ENCODE results near the gene ZBTB20. TPM values are rescaled to one million over a fixed set of nuclear protein-coding genes. Genes with fewer than 3 reads are reported as not detected.
"Not testable (repeated sequence)": the region's sequence is repeated elsewhere in the genome, so short reads cannot be mapped to it uniquely, and the experiment has no call there.

The ZBTB20 gene
- 1 to 10 TPM; 8.1 TPM for total RNA-seq

- H3K4me3 Mint-ChIP-seq: peak within 1 kb of the TSS; percentile 92
- peak within 1 kb of the TSS; percentile 96 for H3K27ac Mint-ChIP-seq
- ChIA-PET POLR2A (interaction anchor here (0.6 to 3.6 kb wide), 11 partner anchors 11 to 932 kb away, joined by 3 to 67 read pairs (median 5); no protein-coding TSS in a partner anchor), CTCF (interaction anchor here (0.9 to 3.6 kb wide), 9 partner anchors 10 to 643 kb away, joined by 3 to 48 read pairs (median 5); no protein-coding TSS in a partner anchor)
- H3K9me3 Mint-ChIP-seq (ENCODE audit: insufficient read depth): no peaks in the 10 kb centered on the region
- peaks cover 2% of the 10 kb centered on the region for H3K36me3 Mint-ChIP-seq (ENCODE audit: low read depth)
- ATAC-seq (peak; percentile 21), DNase-seq (peak; percentile 80)
- peaks cover 19% of the 10 kb centered on the region for H3K4me1 Mint-ChIP-seq (ENCODE audit: low read depth)
- H3K27me3 Mint-ChIP-seq (ENCODE audit: low read depth): no peaks in the 10 kb centered on the region
Measured at GRCh38 chr3:115146418-115147328, at the start of gene ZBTB20. Gene ZBTB20, minus strand, starts transcription at chr3:115147288.

GRCh38 chr3:115194476-115194875 is 47.4 kb upstream of the ZBTB20 start:
- peaks cover 20% of the 10 kb centered on the region for H3K9me3 Mint-ChIP-seq (ENCODE audit: insufficient read depth)
- H3K27me3 Mint-ChIP-seq (ENCODE audit: low read depth): no peaks in the 10 kb centered on the region
- H3K27ac Mint-ChIP-seq: no peak overlapping the region
- no peak for DNase-seq
- H3K4me3 Mint-ChIP-seq: no peak overlapping the region
- H3K4me1 Mint-ChIP-seq (ENCODE audit: low read depth): no peaks in the 10 kb centered on the region
- ATAC-seq: no peak
- POLR2A ChIA-PET: interaction anchor here (0.5 kb wide), 1 partner anchor 49 kb away, joined by 3 read pairs; no protein-coding TSS in a partner anchor
- H3K36me3 Mint-ChIP-seq (ENCODE audit: low read depth): peaks cover 2% of the 10 kb centered on the region
- CTCF ChIA-PET: no interaction called here

GRCh38 chr3:115190747-115191146 is 43.7 kb upstream of the ZBTB20 start:
- CTCF ChIA-PET: no interaction called here
- Mint-ChIP-seq H3K36me3 (ENCODE audit: low read depth) (peaks cover 2% of the 10 kb centered on the region), H3K27me3 (ENCODE audit: low read depth) (no peaks in the 10 kb centered on the region), H3K4me1 (ENCODE audit: low read depth) (peaks cover 13% of the 10 kb centered on the region), H3K4me3 (no peak overlapping the region), H3K27ac (no peak overlapping the region), H3K9me3 (ENCODE audit: insufficient read depth) (peaks cover 20% of the 10 kb centered on the region)
- POLR2A ChIA-PET: no interaction called here
- DNase-seq: no peak
- ATAC-seq: no peak

GRCh38 chr3:115187149-115187757 is 40.2 kb upstream of the ZBTB20 start:
- H3K27me3 Mint-ChIP-seq (ENCODE audit: low read depth): no peaks in the 10 kb centered on the region
- H3K4me1 Mint-ChIP-seq (ENCODE audit: low read depth): peaks cover 13% of the 10 kb centered on the region
- peaks cover 2% of the 10 kb centered on the region for H3K36me3 Mint-ChIP-seq (ENCODE audit: low read depth)
- ATAC-seq (no peak), DNase-seq (no peak)
- CTCF ChIA-PET: interaction anchor here (1.0 to 1.3 kb wide), 2 partner anchors 31 to 96 kb away, joined by 3 to 4 read pairs; no protein-coding TSS in a partner anchor
- H3K27ac Mint-ChIP-seq: no peak overlapping the region
- POLR2A ChIA-PET: no interaction called here
- peaks cover 17% of the 10 kb centered on the region for H3K9me3 Mint-ChIP-seq (ENCODE audit: insufficient read depth)
- no peak overlapping the region for H3K4me3 Mint-ChIP-seq

- ChIA-PET POLR2A (no interaction called here), CTCF (interaction anchor here (1.0 to 1.3 kb wide), 2 partner anchors 32 to 95 kb away, joined by 3 to 4 read pairs; no protein-coding TSS in a partner anchor)
- H3K9me3 Mint-ChIP-seq (ENCODE audit: insufficient read depth): peaks cover 17% of the 10 kb centered on the region
- no peak for DNase-seq
- H3K36me3 Mint-ChIP-seq (ENCODE audit: low read depth): peaks cover 2% of the 10 kb centered on the region
- no peak overlapping the region for H3K4me3 Mint-ChIP-seq
- H3K4me1 Mint-ChIP-seq (ENCODE audit: low read depth): peaks cover 13% of the 10 kb centered on the region
- H3K27ac Mint-ChIP-seq: no peak overlapping the region
- no peak for ATAC-seq
- no peaks in the 10 kb centered on the region for H3K27me3 Mint-ChIP-seq (ENCODE audit: low read depth)
Measured at GRCh38 chr3:115186351-115187148, 39.5 kb upstream of the ZBTB20 start.

GRCh38 chr3:115184859-115185572 is 37.9 kb upstream of the ZBTB20 start:
- H3K4me1 Mint-ChIP-seq (ENCODE audit: low read depth): peaks cover 13% of the 10 kb centered on the region
- H3K9me3 Mint-ChIP-seq (ENCODE audit: insufficient read depth); POLR2A ChIA-PET; H3K36me3 Mint-ChIP-seq (ENCODE audit: low read depth); H3K27ac Mint-ChIP-seq; DNase-seq; H3K27me3 Mint-ChIP-seq (ENCODE audit: low read depth); ATAC-seq; H3K4me3 Mint-ChIP-seq: not testable (repeated sequence)
- CTCF ChIA-PET: interaction anchor here (0.7 kb wide), 1 partner anchor 361 kb away, joined by 3 read pairs; no protein-coding TSS in a partner anchor

- H3K27me3 Mint-ChIP-seq (ENCODE audit: low read depth); ATAC-seq; H3K9me3 Mint-ChIP-seq (ENCODE audit: insufficient read depth); CTCF ChIA-PET; H3K4me3 Mint-ChIP-seq; DNase-seq; H3K36me3 Mint-ChIP-seq (ENCODE audit: low read depth); H3K27ac Mint-ChIP-seq; H3K4me1 Mint-ChIP-seq (ENCODE audit: low read depth); POLR2A ChIA-PET: not testable (repeated sequence)
Measured at GRCh38 chr3:115178930-115179329, 31.8 kb upstream of the ZBTB20 start.

GRCh38 chr3:115169808-115170207 is 22.7 kb upstream of the ZBTB20 start:
- H3K4me3 Mint-ChIP-seq: no peak overlapping the region
- H3K27ac Mint-ChIP-seq: no peak overlapping the region
- peaks cover 2% of the 10 kb centered on the region for H3K27me3 Mint-ChIP-seq (ENCODE audit: low read depth)
- ATAC-seq (no peak), DNase-seq (no peak)
- CTCF ChIA-PET: interaction anchor here (1.0 to 7.5 kb wide), 4 partner anchors 69 to 132 kb away, joined by 3 to 79 read pairs (median 4); no protein-coding TSS in a partner anchor
- H3K36me3 Mint-ChIP-seq (ENCODE audit: low read depth): no peaks in the 10 kb centered on the region
- H3K9me3 Mint-ChIP-seq (ENCODE audit: insufficient read depth): no peaks in the 10 kb centered on the region
- H3K4me1 Mint-ChIP-seq (ENCODE audit: low read depth): peaks cover 13% of the 10 kb centered on the region
- POLR2A ChIA-PET: no interaction called here

GRCh38 chr3:115165701-115166100 is 18.6 kb upstream of the ZBTB20 start:
- peaks cover 4% of the 10 kb centered on the region for H3K9me3 Mint-ChIP-seq (ENCODE audit: insufficient read depth)
- H3K27me3 Mint-ChIP-seq (ENCODE audit: low read depth): peaks cover 1% of the 10 kb centered on the region
- DNase-seq: no peak
- peak; percentile 67 for ATAC-seq
- H3K4me1 Mint-ChIP-seq (ENCODE audit: low read depth): peaks cover 37% of the 10 kb centered on the region
- H3K4me3 Mint-ChIP-seq: no peak overlapping the region
- ChIA-PET POLR2A (interaction anchor here (3.9 kb wide), 1 partner anchor 20 kb away, joined by 67 read pairs; the partner anchor contains the start of gene ZBTB20), CTCF (interaction anchor here (1.0 to 7.5 kb wide), 4 partner anchors 10 to 73 kb away, joined by 3 to 79 read pairs (median 26); partner anchors contain the start of gene ZBTB20)
- peaks cover 5% of the 10 kb centered on the region for H3K36me3 Mint-ChIP-seq (ENCODE audit: low read depth)
- peak overlapping the region; percentile 53 for H3K27ac Mint-ChIP-seq

- peaks cover 4% of the 10 kb centered on the region for H3K9me3 Mint-ChIP-seq (ENCODE audit: insufficient read depth)
- ATAC-seq (peak; percentile 82), DNase-seq (peak; percentile 46)
- no peaks in the 10 kb centered on the region for H3K27me3 Mint-ChIP-seq (ENCODE audit: low read depth)
- ChIA-PET POLR2A (interaction anchor here (0.9 to 3.9 kb wide), 2 partner anchors 16 to 19 kb away, joined by 3 to 67 read pairs; partner anchors contain the start of gene ZBTB20), CTCF (interaction anchor here (1.0 to 7.5 kb wide), 6 partner anchors 10 to 650 kb away, joined by 3 to 79 read pairs (median 8); partner anchors contain the start of gene ZBTB20)
- peaks cover 42% of the 10 kb centered on the region for H3K4me1 Mint-ChIP-seq (ENCODE audit: low read depth)
- peaks cover 5% of the 10 kb centered on the region for H3K36me3 Mint-ChIP-seq (ENCODE audit: low read depth)
- peak overlapping the region; percentile 53 for H3K27ac Mint-ChIP-seq
- H3K4me3 Mint-ChIP-seq: peak overlapping the region; percentile 34
Measured at GRCh38 chr3:115165266-115165665, 18.2 kb upstream of the ZBTB20 start.
